Urothelium cell line (cell line): ENCODE measurements around the gene INPP5J.
"Not testable (repeated sequence)": the region's sequence is repeated elsewhere in the genome, so short reads cannot be mapped to it uniquely, and the experiment has no call there.

Source experiments
- DNase-seq: peaks from one replicate; pipeline ENCODE4 v3.0.0; 2011; ENCODE audit warnings: low spot score, mixed read lengths
- FAIRE-seq: peaks from 2 replicates; lab custom pipeline; 2011; peaks lifted over from hg19 to GRCh38; lab: Jason Lieb, UNC

Gene INPP5J

DNA sequence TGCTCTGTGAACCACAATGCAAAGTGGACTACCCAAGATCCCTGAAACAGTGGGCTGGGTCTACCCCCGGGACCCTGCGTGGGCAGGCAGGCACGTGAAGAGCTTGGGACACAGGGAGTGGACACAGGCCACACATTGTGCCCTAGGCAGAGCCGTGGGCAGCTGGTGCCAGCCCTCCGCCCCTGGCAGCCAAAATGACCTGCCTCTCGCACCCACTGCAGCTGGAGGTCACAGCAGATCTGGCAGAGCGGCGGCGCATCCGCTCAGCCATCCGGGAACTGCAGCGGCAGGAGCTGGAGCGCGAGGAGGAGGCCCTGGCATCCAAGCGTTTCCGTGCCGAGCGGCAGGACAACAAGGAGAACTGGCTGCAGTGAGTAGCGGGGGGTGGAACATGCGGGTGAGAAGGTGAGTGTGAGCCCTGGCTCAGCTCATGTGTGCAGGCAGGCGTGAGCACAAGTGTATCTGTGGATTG, 35.0 kb upstream of the INPP5J start:
- peak; percentile 27 for FAIRE-seq
- DNase-seq, result no peak

DNA sequence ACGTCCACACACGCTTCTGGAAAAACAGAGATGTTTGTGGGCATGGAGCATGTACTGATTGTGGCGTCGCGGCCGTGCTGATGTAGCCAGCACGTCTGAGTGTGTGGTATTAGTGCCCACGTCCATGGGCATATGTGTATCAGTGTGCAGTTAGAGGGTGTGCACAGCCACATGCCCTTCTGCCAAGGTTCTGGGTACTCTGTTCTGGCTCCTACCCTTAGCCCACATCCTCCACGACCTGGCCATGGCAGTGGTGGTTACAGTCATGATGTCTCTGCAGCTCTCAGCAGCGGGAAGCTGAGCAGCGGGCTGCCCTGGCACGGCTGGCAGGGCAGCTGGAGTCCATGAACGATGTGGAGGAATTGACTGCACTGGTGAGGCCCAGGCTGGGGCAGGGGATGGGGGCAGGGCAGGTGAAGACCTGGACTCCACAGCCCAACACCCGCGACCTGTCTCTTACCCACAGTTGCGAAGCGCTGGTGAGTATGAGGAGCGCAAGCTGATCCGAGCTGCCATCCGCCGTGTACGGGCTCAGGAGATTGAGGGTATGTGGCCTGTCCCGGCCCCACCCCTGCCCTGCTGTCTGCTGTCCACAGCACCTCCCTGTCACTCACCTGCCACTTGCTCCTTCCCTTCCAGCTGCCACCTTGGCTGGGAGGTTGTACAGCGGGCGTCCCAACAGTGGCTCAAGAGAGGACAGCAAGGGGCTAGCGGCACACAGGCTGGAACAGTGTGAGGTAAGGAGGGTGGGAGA, 34.4 kb upstream of the INPP5J start:
- DNase-seq (no peak), FAIRE-seq (peak; percentile 86)

DNA sequence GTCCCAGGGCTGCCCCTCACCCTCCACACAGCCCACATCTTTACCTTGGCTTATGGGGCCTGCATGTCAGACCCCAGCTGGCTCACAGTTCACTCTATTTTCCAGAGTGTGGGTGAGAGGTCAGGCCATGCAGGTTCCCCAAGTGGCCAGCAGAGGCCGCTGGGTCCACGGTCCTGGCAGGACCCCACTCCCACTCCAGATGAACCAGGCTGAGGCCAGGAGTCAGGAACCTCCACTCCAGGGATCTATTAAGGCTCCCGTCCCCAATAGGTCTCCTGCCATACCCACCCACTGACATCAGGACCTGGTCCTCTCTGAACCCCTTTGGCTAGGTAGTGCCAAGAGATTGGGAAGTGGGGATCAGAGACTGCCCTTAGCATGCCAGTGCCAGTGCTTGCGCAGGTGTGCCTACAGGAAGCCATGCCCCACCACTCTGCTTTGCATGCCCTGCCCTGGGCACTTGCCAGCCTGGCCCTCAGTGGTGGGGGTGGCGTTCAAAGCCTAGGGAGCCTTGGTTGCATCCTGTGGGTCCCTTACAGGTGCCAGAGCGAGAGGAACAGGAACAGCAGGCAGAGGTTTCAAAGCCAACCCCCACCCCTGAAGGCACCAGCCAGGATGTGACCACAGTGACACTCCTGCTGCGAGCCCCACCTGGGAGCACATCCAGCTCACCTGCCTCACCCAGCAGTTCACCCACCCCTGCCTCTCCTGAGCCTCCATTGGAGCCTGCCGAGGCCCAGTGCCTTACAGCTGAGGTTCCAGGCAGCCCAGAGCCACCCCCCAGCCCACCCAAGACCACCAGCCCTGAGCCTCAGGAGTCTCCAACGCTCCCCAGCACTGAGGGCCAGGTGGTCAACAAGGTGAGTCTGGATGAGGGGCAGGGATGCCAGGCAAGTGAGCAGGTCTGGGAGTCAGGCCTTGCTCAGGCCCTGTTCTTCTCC, 33.3 kb upstream of the INPP5J start:
- FAIRE-seq (no peak), DNase-seq (peak; percentile 49)

DNA sequence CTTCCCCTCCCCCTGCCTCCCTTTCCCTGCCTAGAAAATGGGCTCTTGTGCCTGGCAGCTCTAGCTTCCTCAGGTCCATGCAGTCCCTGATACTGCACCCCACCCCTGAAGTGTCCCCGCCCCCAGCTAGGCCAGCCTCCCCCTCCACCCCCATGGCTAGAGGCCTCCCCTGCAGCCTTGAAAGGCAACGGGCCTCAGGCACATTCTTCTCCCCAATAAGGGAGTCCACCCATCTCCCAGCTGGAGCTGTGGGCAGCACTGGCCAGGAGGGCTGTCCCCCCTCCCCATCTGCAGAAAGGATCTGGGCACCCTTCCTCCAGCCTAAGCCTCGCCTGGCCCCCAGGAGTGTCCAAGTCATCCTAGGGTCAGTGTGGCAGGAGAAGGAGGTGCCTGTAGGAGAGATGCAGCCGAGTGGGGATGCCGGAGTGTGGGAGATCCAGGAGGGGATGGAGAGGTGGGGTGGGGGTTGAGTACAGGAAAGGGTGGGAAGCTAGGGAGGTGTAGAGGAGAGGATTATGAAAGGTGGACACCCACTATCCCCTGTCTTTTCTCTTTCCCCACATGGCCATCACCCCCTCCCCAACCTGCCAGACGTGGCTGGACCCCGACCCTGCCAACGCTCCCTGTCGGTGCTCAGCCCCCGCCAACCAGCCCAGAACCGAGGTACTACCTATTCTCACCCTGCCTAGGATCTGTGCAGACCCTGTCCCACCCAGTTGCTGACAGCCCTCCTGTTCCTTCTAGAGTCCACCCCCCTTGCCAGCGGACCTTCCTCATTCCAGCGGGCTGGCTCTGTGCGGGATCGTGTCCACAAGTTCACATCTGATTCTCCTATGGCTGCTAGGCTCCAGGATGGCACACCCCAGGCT, 32.3 kb upstream of the INPP5J start:
- FAIRE-seq (peak; percentile 5), DNase-seq (no peak)

DNA sequence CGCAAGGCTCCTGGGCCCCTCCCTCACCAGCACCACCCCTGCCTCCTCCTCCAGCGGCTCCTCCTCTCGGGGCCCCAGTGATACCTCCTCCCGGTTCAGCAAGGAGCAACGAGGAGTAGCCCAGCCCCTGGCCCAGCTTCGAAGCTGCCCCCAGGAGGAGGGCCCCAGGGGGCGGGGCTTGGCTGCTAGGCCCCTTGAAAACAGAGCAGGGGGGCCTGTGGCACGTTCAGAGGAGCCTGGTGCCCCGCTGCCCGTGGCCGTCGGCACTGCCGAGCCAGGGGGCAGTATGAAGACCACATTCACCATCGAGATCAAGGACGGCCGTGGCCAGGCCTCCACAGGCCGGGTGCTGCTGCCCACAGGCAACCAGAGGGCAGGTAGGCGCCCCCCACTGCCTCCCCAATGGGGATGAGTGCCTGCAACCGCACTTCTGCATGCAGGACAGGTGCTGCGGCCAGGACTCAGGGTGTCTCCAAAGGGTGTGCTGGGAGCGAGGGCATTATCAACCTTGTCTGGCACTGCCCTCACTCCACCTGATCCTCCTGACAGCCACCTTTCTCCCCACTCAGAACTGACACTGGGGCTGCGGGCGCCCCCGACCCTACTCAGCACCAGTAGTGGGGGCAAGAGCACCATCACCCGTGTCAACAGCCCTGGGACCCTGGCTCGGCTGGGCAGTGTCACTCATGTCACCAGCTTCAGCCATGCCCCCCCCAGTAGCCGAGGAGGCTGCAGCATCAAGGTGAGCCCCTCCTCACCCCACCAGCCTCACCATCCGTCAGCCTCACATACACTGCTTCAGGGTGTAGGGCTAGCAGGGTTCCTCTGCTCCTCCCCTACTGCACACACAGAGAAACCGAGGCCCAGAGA, 31.4 kb upstream of the INPP5J start:
- FAIRE-seq, result peak; percentile 53

DNA sequence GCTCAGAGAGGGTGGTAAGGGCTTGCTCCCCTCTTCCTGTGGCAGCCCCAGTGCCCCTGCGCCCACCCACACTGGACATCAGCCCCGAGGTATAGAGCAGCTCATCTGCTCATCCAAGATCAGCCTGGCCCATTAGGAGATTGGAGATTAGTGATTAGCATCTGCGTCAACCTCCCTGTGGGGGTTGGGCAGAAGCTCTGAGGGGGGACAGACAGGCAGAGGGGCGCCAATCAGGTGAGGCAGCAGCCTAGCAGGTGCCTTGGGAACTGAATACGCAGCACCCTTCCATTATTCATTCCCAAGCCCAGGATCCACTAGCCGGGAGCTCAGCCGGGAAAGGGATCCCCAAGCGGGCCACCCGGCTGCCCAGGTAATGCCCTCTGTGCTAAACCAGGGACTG, 30.6 kb upstream of the INPP5J start:
- no peak for DNase-seq
- FAIRE-seq, result no peak

More for the DNA sequence above, 31.4 kb upstream of the INPP5J start:
- DNase-seq, result no peak

DNA sequence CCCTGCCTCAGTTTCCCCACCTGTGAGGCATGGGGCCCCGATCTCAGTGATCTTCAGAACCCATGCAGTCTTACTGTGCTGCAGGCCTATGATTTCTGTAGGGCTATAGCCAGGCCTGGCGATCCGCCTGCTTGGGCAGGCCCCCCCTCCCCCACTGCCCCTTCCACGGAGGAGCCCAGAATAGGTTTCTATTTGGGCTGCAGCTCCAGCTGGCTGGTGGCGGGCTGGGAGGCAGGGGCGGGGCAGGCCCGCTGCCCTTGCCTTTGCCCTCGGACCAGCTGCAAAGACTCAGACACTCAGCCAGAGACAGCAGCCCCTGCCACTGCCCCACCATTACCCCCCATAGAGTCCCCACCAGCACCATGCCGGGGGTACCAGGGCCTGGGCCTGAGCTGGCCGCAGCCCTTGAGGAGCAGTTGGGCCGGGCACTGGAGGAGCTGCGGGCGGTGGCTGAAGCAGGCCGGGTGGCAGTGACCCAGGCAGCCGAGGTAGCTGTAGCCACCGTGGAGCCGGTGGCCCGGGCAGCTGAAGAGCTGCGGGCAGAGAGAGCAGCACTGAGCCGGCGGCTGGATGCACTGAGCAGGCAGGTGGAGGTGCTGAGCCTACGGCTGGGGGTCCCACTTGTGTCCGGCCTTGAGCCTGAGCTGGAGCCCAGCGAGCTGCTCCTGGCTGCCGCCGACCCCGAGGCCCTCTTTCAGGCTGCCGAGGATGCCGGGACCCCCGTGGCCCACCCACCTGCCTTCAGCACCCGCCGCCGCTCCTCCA, 29.5 kb upstream of the INPP5J start:
- DNase-seq (no peak), FAIRE-seq (no peak)

DNA sequence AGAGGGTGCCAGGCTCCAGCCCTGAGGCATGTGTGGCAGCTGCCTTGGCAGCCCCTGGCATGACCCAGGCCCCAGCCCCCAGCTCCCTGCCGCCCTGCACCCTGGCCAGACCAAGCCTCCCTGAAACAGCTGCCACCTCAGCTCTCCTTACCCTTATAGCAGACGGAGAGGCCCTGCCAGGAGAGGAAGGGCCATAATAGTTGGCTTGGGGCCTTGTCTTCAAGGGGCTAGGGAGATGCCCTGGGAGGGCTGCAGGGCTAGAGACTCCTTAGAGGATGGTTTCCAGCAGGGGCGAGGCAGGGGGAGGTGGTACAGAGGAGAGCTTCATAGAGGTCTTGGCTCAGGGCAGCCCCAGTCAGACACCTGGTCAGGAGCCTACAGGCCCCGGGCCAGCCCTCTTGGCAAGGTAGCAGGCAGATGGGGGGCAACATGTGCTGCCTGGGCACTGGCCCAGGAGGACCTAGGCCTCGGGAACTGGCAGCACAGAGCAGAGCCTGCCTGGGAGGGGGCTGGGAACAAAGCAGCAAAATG, 28.7 kb upstream of the INPP5J start:
- DNase-seq (no peak), FAIRE-seq (no peak)

DNA sequence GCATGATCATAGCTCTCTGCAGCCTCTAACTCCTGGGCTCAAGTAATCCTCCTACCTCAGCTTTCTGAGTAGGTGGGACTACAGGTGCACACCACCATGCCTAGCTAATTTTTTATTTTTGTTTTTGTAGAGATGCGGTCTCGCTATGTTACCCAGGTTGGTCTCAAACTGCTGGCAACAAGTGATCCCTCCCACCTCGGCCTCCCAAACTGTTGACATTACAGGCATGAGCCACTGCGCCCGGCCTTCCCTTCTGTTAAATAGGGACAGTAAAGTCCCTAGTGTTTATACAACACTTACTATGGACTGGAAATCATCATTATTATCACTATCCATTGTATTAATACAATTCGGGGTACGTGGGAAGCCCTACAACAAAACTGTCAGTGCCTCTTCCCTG, 28.0 kb upstream of the INPP5J start:
- no peak for DNase-seq
- no peak for FAIRE-seq

DNA sequence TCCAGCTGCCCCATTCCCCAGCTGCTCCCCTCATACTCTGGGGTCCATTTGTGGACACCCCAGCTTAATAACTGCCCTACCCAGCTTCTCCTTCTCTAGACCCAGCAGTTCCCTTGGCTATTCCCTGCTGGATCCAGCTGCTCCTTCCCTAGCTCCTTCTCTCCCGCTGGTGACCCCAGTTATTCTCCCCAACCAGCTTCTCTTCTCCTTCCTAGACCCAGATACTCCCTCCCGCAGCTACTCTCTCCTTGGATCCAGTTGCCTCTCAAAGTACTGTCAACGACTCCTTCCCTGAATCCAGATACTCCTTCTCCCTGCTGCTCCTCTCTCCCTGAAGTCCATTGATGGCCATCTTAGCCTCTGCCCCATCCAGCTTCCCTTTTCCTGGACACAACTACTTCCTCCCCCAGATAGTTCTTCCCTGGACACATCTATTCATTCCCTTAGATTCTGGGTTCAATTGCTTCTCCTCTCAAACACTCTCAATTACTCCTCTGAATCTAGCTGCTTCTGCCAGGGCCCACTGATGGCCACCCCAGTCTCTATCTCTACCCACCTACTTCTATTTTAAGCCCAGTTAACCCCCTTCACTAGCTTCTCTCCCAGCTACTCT, 27.0 kb upstream of the INPP5J start:
- DNase-seq, result no peak
- FAIRE-seq, result no peak

DNA sequence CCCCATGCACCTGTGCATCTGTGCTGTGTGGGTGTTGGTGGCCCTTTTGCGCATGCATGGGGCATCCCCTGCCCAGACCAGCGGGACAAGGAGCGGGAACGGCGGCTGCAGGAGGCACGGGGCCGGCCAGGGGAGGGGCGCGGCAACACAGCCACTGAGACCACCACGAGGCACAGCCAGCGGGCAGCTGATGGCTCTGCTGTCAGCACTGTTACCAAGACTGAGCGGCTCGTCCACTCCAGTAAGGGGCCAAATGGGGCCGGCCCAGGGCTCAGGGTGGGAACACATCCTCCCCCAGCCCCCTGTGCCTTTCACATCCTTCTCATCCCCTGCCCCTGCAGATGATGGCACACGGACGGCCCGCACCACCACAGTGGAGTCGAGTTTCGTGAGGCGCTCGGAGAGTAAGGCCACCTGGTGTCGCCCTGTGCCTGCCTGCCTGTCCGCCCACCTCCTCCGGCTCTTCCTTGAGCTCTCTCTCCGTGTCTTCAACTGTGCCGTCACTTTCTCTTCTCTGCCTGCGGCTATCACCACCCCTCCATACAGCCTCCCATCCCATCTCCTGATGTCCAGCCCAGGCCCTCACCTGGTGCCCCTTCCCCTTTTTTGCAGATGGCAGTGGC, 26.0 kb upstream of the INPP5J start:
- FAIRE-seq (no peak), DNase-seq (no peak)

DNA sequence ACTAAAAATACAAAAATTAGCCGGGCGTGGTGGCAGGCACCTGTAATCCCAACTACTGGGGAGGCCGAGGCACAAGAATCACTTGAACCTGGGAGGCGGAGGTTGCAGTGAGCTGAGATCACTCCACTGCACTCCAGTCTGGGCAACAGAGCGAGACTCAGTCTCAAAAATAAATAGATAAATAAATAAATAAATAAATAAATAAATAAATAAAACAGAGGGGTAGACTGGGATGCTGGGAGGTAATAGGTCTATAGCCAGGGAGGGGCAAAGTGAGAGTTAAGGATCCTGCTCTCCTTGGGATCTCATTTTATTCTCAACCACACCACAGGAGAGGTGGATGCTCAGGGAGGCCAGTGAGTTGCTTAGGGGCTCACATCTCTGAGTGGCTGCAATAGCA, 25.2 kb upstream of the INPP5J start:
- FAIRE-seq, DNase-seq: not testable (repeated sequence)

DNA sequence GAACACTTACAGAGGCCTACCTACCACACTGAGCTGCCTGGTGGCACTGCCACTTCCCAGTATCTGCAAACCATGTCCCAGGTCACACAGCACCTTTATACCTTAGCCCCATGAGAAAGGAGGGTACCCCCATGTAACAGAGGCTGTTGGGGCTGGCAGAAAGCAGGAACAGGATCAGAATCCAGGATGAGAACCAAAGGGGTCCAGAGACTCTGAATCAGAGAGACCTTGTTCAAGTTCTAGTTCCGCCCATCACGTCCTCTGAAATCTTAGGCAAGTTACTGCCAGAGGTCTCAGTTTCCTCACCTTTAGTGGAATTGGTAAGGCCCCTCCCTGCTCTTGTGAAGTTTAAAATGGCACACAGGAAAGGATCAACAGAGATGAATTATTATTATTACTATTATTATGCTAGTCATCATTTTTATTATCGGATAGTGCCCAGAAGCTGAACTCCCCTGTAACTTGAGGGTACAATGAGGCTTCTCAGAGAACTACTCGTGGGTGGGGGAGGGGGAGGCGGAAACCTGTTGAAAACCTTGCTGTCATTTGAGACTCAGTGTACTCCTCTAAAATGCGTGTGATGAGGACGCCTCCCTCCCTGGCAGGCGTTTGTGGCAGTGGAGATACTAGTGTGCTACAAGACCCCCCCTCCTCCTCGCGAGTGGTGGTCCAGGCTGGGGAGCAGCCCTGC, 24.7 kb upstream of the INPP5J start:
- DNase-seq, result no peak
- no peak for FAIRE-seq

DNA sequence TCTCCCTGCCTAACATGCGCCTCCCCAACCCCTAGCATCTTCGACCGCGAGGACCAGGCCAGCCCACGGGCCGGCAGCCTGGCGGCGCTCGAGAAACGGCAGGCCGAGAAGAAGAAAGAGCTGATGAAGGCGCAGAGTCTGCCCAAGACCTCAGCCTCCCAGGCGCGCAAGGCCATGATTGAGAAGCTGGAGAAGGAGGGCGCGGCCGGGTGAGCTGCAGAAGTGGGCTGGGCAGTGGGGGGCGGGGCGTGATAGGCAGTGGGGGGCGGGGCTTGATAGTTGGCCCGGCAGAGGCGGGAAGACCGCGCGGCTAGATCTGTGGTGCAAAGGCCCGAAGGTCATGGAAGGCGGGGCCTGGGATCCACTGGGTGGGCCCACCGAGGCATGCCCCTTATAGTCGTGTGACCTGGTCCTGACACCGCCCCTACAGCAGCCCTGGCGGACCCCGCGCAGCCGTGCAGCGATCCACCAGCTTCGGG, 24.1 kb upstream of the INPP5J start:
- FAIRE-seq, result no peak
- DNase-seq, result no peak

DNA sequence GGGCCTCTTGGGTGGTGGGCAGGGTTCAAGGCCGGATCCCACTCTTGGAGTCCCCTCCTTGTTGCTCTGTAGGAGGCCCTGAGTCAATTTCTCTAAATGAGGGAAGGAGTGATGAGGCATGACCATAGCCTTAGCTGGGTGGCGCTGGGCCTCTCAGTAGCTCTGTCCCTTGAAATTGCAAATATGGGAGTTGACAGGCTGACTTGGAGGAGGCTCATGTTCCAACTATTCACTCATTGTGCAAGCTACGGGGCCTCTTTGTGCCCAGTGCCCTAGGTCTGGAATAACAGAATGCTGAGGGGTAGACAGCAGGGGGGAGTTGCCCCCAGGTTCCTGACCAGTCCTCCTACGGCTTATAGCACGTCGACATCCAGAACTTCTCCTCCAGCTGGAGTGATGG, 23.4 kb upstream of the INPP5J start:
- DNase-seq, result no peak
- FAIRE-seq, result no peak

DNA sequence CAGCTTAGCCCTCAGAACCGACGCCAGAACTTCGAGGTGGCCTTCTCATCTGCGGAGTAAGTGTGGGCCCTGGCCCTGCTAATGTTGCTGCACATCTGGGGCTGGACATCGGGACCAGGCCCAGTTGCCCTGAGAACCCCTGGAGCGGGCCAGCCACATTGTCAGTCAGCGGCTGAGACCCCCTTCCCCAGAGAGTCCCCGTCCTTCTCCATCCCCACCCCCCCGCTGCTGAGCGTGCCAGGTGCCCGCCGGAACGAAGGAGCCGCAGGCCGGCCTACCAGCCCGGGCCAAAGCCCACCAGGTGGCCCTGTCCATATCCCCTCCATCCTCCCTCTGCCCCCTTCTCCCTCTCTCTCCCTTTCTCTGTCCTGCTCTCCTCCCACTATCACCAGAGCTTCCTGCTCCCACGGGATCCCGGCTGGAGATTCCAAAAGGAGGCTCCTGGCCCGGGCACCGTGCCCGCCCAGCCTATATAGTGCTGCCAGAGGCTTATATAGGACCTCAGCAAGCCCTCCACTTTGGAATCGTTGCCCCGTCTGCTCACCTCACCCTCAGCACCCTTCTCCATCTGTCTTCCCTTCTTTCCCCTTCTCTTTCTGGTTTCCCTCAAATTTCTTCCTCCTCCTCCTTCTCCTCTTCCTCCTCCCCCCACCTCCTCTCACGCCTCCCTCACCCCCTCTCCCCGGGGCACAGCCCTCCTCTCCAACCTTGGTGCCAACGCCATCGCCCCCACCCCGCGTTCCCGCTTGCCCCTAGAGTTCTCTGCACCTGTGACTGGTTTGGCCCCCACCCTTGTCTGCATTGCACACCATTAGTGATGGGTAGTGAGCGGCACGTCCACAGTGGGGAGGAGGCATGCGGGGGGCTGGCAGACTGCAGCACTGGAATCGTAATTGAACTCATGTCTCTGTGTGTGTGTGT, 22.7 kb upstream of the INPP5J start:
- FAIRE-seq (peak; percentile 67), DNase-seq (no peak)
